Panc1 (cell line): ENCODE data around the gene MXRA5.

Experiments used
- POLR2AphosphoS5 ChIP-seq: IDR thresholded peaks from 2 replicates; pipeline ENCODE4 v1.6.1; 2012; ENCODE audit warnings: mild to moderate bottlenecking, low read depth, low read length, moderate library complexity
- TCF7L2 ChIP-seq: IDR thresholded peaks from 2 replicates; pipeline ENCODE4 v1.6.1; 2011; ENCODE audit warnings: mild to moderate bottlenecking, low read depth, low read length, inconsistent platforms
- TF ChIP-seq, protein P1 (sequence below): fragments of 450-650 bp; IDR thresholded peaks from 2 replicates; pipeline ENCODE4 v1.5.1; 2017; ENCODE audit warnings: mild to moderate bottlenecking
- TF ChIP-seq, protein P2 (sequence below), 2 experiments: IDR thresholded peaks; 2 replicates each; pipeline ENCODE4 v1.6.1; 2011 to 2012; ENCODE audit warnings: low read depth in 2 of 2, control low read depth in 1 of 2, low read length in 1 of 2, mild to moderate bottlenecking in 1 of 2, moderate library complexity in 1 of 2; ENCODE audit not compliant: insufficient read depth in 1 of 2

DNA sequence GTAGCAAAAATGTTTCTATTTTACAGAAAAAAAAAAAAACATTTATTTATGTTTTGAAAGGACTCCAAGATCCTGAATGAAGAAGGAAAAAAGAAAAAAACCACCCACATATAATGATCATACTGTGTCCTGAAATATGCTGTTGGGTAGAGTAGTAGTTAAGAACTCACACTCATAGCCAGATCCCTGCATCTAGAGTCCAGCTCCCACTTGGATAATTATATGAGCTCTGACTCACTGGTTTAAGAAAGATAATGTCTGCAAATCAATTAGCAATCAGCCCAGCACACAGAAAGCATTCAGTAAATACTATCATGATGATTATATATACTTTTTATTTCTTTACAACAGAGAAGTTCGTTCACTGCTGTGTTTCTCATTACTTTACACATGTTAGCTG, 46.7 kb upstream of the MXRA5 start:
- TF ChIP-seq, protein P1, sequence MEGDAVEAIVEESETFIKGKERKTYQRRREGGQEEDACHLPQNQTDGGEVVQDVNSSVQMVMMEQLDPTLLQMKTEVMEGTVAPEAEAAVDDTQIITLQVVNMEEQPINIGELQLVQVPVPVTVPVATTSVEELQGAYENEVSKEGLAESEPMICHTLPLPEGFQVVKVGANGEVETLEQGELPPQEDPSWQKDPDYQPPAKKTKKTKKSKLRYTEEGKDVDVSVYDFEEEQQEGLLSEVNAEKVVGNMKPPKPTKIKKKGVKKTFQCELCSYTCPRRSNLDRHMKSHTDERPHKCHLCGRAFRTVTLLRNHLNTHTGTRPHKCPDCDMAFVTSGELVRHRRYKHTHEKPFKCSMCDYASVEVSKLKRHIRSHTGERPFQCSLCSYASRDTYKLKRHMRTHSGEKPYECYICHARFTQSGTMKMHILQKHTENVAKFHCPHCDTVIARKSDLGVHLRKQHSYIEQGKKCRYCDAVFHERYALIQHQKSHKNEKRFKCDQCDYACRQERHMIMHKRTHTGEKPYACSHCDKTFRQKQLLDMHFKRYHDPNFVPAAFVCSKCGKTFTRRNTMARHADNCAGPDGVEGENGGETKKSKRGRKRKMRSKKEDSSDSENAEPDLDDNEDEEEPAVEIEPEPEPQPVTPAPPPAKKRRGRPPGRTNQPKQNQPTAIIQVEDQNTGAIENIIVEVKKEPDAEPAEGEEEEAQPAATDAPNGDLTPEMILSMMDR, result no peak
- TF ChIP-seq POLR2AphosphoS5 (no peak), TCF7L2 (no peak)
- TF ChIP-seq, protein P2, sequence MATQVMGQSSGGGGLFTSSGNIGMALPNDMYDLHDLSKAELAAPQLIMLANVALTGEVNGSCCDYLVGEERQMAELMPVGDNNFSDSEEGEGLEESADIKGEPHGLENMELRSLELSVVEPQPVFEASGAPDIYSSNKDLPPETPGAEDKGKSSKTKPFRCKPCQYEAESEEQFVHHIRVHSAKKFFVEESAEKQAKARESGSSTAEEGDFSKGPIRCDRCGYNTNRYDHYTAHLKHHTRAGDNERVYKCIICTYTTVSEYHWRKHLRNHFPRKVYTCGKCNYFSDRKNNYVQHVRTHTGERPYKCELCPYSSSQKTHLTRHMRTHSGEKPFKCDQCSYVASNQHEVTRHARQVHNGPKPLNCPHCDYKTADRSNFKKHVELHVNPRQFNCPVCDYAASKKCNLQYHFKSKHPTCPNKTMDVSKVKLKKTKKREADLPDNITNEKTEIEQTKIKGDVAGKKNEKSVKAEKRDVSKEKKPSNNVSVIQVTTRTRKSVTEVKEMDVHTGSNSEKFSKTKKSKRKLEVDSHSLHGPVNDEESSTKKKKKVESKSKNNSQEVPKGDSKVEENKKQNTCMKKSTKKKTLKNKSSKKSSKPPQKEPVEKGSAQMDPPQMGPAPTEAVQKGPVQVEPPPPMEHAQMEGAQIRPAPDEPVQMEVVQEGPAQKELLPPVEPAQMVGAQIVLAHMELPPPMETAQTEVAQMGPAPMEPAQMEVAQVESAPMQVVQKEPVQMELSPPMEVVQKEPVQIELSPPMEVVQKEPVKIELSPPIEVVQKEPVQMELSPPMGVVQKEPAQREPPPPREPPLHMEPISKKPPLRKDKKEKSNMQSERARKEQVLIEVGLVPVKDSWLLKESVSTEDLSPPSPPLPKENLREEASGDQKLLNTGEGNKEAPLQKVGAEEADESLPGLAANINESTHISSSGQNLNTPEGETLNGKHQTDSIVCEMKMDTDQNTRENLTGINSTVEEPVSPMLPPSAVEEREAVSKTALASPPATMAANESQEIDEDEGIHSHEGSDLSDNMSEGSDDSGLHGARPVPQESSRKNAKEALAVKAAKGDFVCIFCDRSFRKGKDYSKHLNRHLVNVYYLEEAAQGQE (IDR thresholded peaks at IDR 0.05; ENCODE audit: insufficient read depth in 1 of 2, low read depth in 2 of 2, low read length in 1 of 2), result no peak
